NCI-H460 (cell line): ENCODE measurements around the gene KATNAL1. TPM values are rescaled to one million over a fixed set of nuclear protein-coding genes. Genes with fewer than 3 reads are reported as not detected.

Experiments used
- DNase-seq: peaks from one replicate; pipeline ENCODE4 v3.0.0-alpha.2; 2016; ENCODE audit warnings: low read depth; ENCODE audit errors: extremely low read depth
- polyA plus RNA-seq: library from polyadenylated mRNA; depleted of rRNA; stranded (reverse); fragments of >200 nt; gene quantifications from 2 replicates; pipeline ENCODE4 v1.2.3, GENCODE V29; 2014; cell fraction: nucleus; rRNA removed
- total RNA-seq: library from RNA; depleted of rRNA; stranded (reverse); fragments of >200 nt; shearing (Covaris generic); gene quantifications from 2 replicates; pipeline ENCODE4 v1.2.3, GENCODE V29; 2014; rRNA removed

The KATNAL1 gene
- total RNA-seq: 5.8 and 6.1 TPM in 2 replicates
- 4.4 and 4.5 TPM in 2 replicates for polyA plus RNA-seq

GRCh38 chr13:30307194-30307970, at the start of gene KATNAL1:
TSS of gene KATNAL1 (minus strand) at chr13:30307551. CDS start at chr13:30283777, 23,774 bp downstream.
- DNase-seq: peak; percentile 25

GRCh38 chr13:30355839-30356238, 48.5 kb upstream of the KATNAL1 start:
- no peak for DNase-seq

- no peak for DNase-seq
Observed at GRCh38 chr13:30355384-30355699, 48.0 kb upstream of the KATNAL1 start.

GRCh38 chr13:30354493-30355383, 47.4 kb upstream of the KATNAL1 start:
- no peak for DNase-seq

GRCh38 chr13:30353471-30354215, 46.3 kb upstream of the KATNAL1 start:
- no peak for DNase-seq

GRCh38 chr13:30353060-30353459, 45.7 kb upstream of the KATNAL1 start:
- no peak for DNase-seq

- DNase-seq: no peak
Observed at GRCh38 chr13:30352121-30352520, 44.8 kb upstream of the KATNAL1 start.

- no peak for DNase-seq
Observed at GRCh38 chr13:30346789-30347167, 39.4 kb upstream of the KATNAL1 start.

- no peak for DNase-seq
Observed at GRCh38 chr13:30346153-30346788, 38.9 kb upstream of the KATNAL1 start.

GRCh38 chr13:30345426-30346100, 38.2 kb upstream of the KATNAL1 start:
- no peak for DNase-seq

GRCh38 chr13:30341815-30342570, 34.6 kb upstream of the KATNAL1 start:
- DNase-seq: no peak

GRCh38 chr13:30340331-30341250, 33.2 kb upstream of the KATNAL1 start:
- no peak for DNase-seq

GRCh38 chr13:30339738-30340330, 32.5 kb upstream of the KATNAL1 start:
- DNase-seq: no peak

- DNase-seq: no peak
Observed at GRCh38 chr13:30338952-30339351, 31.6 kb upstream of the KATNAL1 start.

- no peak for DNase-seq
Observed at GRCh38 chr13:30338331-30338851, 31.0 kb upstream of the KATNAL1 start.

- no peak for DNase-seq
Observed at GRCh38 chr13:30337061-30337610, 29.8 kb upstream of the KATNAL1 start.
